K562 (cell line): ENCODE measurements around the gene EMID1. TPM values are rescaled to one million over a fixed set of nuclear protein-coding genes. Genes with fewer than 3 reads are reported as not detected.
A peak's percentile ranks its signal among the peaks of the same experiment; 100 is the strongest.

Experiments
- COPS2 ChIP-seq: fragments of 450-650 bp; conservative IDR thresholded peaks from 2 replicates; pipeline ENCODE4 v1.6.1; 2016; ENCODE audit warnings: mild to moderate bottlenecking, moderate library complexity
- EP400 ChIP-seq: fragments of 450-650 bp; IDR thresholded peaks from 2 replicates; pipeline ENCODE4 v1.6.1; 2017; ENCODE audit warnings: antibody characterized with exemption, mild to moderate bottlenecking, moderate library complexity
- ETV1 ChIP-seq: fragments of 450-650 bp; conservative IDR thresholded peaks from 2 replicates; pipeline ENCODE4 v1.6.1; 2016; ENCODE audit warnings: missing genetic modification characterization, control low read depth, low read depth, missing compliant biosample characterization
- JUN ChIP-seq, 2 experiments: sonication (generic) in 1 of 2; formaldehyde crosslinking in 1 of 2; IDR thresholded peaks; 2 replicates each; pipeline versions ENCODE4 v1.6.1 to v1.8.0; 2012 to 2022; ENCODE audit warnings: borderline replicate concordance in 2 of 2, mild to moderate bottlenecking in 2 of 2, improper control_type of control experiment in 1 of 2, low read depth in 1 of 2, low read length in 1 of 2, missing genetic modification reagents in 1 of 2
- MCM2 ChIP-seq: fragments of 450-650 bp; IDR thresholded peaks from 2 replicates; pipeline ENCODE4 v1.6.1; 2017; ENCODE audit warnings: low read depth, mild to moderate bottlenecking
- NFE2L1 ChIP-seq: fragments of 450-650 bp; IDR thresholded peaks from 2 replicates; pipeline ENCODE4 v1.6.1; 2016; ENCODE audit warnings: missing genetic modification characterization, low read depth, mild to moderate bottlenecking, missing compliant biosample characterization, moderate library complexity, borderline replicate concordance
- NR1H2 ChIP-seq: sonication (generic); formaldehyde crosslinking; IDR thresholded peaks from 2 replicates; pipeline ENCODE4 v1.4.0; 2020; ENCODE audit warnings: mild to moderate bottlenecking, missing genetic modification reagents
- NR3C1 ChIP-seq: sonication (generic); formaldehyde crosslinking; IDR thresholded peaks from 2 replicates; pipeline ENCODE4 v1.8.1; 2022; ENCODE audit warnings: missing genetic modification reagents
- NRF1 ChIP-seq, 2 experiments: fragments of 450-650 bp; IDR thresholded peaks in 1 of 2; conservative IDR thresholded peaks in 1 of 2; 2 replicates each; pipeline ENCODE4 v1.6.1; 2014; ENCODE audit warnings: mild to moderate bottlenecking in 2 of 2
- POLR2G ChIP-seq: fragments of 200-400 bp; formaldehyde crosslinking; IDR thresholded peaks from 2 replicates; pipeline ENCODE4 v1.6.1; 2017; ENCODE audit warnings: low read depth, mild to moderate bottlenecking, antibody characterized with exemption, low read length, moderate library complexity
- RCOR1 ChIP-seq, 2 experiments: IDR thresholded peaks; 2 replicates each; pipeline ENCODE4 v1.6.1; 2012; ENCODE audit warnings: low read depth in 2 of 2, low read length in 2 of 2, borderline replicate concordance in 1 of 2, improper control_type of control experiment in 1 of 2
- SRSF9 ChIP-seq: fragments of 200-400 bp; formaldehyde crosslinking; IDR thresholded peaks from 2 replicates; pipeline ENCODE4 v1.6.1; 2017; ENCODE audit warnings: low read depth, low read length, borderline replicate concordance
- STAG1 ChIP-seq: sonication (generic); formaldehyde crosslinking; IDR thresholded peaks from 2 replicates; pipeline ENCODE4 v1.5.0; 2020; ENCODE audit warnings: missing genetic modification reagents, borderline replicate concordance
- TEAD2 ChIP-seq: fragments of 450-650 bp; IDR thresholded peaks from 2 replicates; pipeline ENCODE4 v1.6.1; 2016; ENCODE audit warnings: missing genetic modification characterization, control low read depth, missing compliant biosample characterization
- ZBTB17 ChIP-seq: fragments of 450-650 bp; formaldehyde crosslinking; IDR thresholded peaks from 2 replicates; pipeline ENCODE4 v1.4.0; 2020; ENCODE audit warnings: mild to moderate bottlenecking
- ZBTB7A ChIP-seq: IDR thresholded peaks from 2 replicates; pipeline ENCODE4 v1.6.1; 2011; ENCODE audit warnings: low read depth, mild to moderate bottlenecking, low read length, moderate library complexity, borderline replicate concordance; ENCODE audit not compliant: control insufficient read depth
- ZC3H11A ChIP-seq: IDR thresholded peaks from 2 replicates; pipeline ENCODE4 v1.6.1; 2012; ENCODE audit warnings: low read depth, low read length, improper control_type of control experiment
- ZFP30 ChIP-seq: fragments of 250-450 bp; sonication (Bioruptor Pico); IDR thresholded peaks from 2 replicates; pipeline ENCODE4 v1.8.0; 2022; ENCODE audit warnings: moderate library complexity, mild to moderate bottlenecking, inconsistent platforms, borderline replicate concordance
- ZNF253 ChIP-seq: fragments of 250-450 bp; sonication (Bioruptor Pico); conservative IDR thresholded peaks from 2 replicates; pipeline ENCODE4 v1.6.1; 2021; ENCODE audit warnings: mild to moderate bottlenecking
- ZNF57 ChIP-seq: fragments of 450-650 bp; formaldehyde crosslinking; IDR thresholded peaks from 2 replicates; pipeline ENCODE4 v1.4.0; 2020; ENCODE audit warnings: mild to moderate bottlenecking, moderate library complexity
- polyA plus RNA-seq, 8 experiments: library from polyadenylated mRNA; depleted of rRNA in 4 of 8; stranded (reverse) in 5 of 8; unstranded in 3 of 8; fragments of >200 nt; fragmentation: Nextera tagmentation in 2 of 8; fragmentation: Illumina TruSeq in 1 of 8; extraction: Ambion mirVana in 2 of 8; extraction: Trizol in 1 of 8; gene quantifications; 2 replicates each; pipeline versions ENCODE4 v1.2.1 to v1.2.3, GENCODE V29; 2011 to 2014; ENCODE audit warnings: inconsistent platforms in 1 of 8, missing spikeins in 1 of 8
- total RNA-seq, 7 experiments: library from RNA; depleted of rRNA in 6 of 7; stranded (reverse); fragments of >200 nt in 6 of 7; fragmentation: Illumina TruSeq in 2 of 7; extraction: Trizol in 2 of 7; gene quantifications; 2 replicates each; pipeline versions ENCODE4 v1.2.1 to v1.2.3, GENCODE V29; 2011 to 2021; ENCODE audit warnings: low replicate concordance in 1 of 7
- TF ChIP-seq, protein P1 (sequence below): fragments of 450-650 bp; IDR thresholded peaks from 2 replicates; pipeline ENCODE4 v1.6.1; 2017; ENCODE audit warnings: mild to moderate bottlenecking, moderate library complexity
- TF ChIP-seq, protein P2 (sequence below), 3 experiments: IDR thresholded peaks in 2 of 3; conservative IDR thresholded peaks in 1 of 3; 2 replicates each; pipeline ENCODE4 v1.5.1; 2011 to 2012; ENCODE audit warnings: low read length in 3 of 3, mild to moderate bottlenecking in 3 of 3, control low read depth in 2 of 3, improper control_type of control experiment in 1 of 3, inconsistent platforms in 1 of 3, low read depth in 1 of 3, mixed read lengths in 1 of 3, moderate library complexity in 1 of 3; ENCODE audit not compliant: insufficient read depth in 2 of 3
- TF ChIP-seq, protein P3 (sequence below): fragments of 450-650 bp; conservative IDR thresholded peaks from 2 replicates; pipeline ENCODE4 v1.6.1; 2016; ENCODE audit warnings: missing genetic modification characterization, low read depth, mild to moderate bottlenecking, control low read depth, missing compliant biosample characterization

The EMID1 gene
- total and polyA plus RNA-seq, 9 of the 15 experiments (the other 6 are each of a cell fraction or from before 2014, with no cell fraction given) = 0.15 to 7.2 (median 2.7) TPM

DNA sequence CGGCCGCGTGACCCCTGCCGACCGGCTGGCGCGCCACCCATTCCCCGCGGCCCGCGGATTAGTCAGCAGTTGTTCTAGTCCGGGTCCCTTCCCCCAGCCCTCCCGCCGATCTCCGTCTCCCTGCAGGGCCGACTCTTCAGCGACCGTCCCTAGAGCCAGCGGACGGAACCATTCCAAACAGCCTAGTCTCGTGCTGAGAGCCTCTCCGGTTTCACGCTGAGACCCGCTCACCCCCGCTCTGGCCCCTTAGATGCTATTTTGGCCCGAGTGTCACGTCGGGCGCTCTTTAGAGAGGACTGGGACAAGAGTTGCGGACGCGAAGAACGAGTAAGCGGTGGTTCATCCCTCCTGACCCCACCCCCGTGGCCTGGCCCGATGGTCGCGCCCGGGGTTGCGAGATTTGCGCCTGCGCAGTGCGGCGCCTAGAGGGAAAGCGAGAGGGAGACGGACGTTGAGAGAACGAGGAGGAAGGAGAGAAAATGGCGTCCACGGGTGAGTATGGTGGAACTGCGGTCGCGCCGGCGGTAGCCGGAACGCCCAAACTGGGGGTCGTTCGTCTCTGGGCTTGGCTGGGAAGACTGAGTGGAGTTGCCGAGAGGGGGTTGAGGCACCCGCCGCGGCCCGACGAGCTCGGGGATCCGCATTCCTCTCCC is 62.3 kb downstream of the EMID1 start, which contains the start of the genes EWSR1 and RHBDD3 (continued):
- TF ChIP-seq, protein P1, sequence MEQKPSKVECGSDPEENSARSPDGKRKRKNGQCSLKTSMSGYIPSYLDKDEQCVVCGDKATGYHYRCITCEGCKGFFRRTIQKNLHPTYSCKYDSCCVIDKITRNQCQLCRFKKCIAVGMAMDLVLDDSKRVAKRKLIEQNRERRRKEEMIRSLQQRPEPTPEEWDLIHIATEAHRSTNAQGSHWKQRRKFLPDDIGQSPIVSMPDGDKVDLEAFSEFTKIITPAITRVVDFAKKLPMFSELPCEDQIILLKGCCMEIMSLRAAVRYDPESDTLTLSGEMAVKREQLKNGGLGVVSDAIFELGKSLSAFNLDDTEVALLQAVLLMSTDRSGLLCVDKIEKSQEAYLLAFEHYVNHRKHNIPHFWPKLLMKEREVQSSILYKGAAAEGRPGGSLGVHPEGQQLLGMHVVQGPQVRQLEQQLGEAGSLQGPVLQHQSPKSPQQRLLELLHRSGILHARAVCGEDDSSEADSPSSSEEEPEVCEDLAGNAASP = no peak
- TF ChIP-seq STAG1 (CRISPR knock-in tag) (no peak), NR3C1 (no peak), ZBTB7A (peak; percentile 63; the same call in 1 of the 2 replicates), NRF1 (conservative IDR thresholded peaks at IDR 0.05 in 1 of 2, IDR thresholded peaks at IDR 0.05 in 1 of 2) (peak; percentile 94 to 96), ZNF253 (no peak), NR1H2 (no peak), ZBTB17 (CRISPR knock-in tag) (no peak), SRSF9 (no peak), ZFP30 (CRISPR knock-in tag) (no peak), POLR2G (peak; percentile 90), ZNF57 (CRISPR knock-in tag) (no peak), TEAD2 (no peak), EP400 (peak; percentile 93), NFE2L1 (no peak), RCOR1 (IDR thresholded peaks at IDR 0.05; ENCODE audit: borderline replicate concordance in 1 of 2, low read depth in 2 of 2, low read length in 2 of 2) (0 out of 4 replicates have a peak, but pooled peaks of 1 of the 2 experiments have one; percentile 5), ETV1 (no peak), MCM2 (no peak), COPS2 (no peak), ZC3H11A (no peak), JUN (IDR thresholded peaks at IDR 0.05; ENCODE audit: borderline replicate concordance, low read depth, low read length) (no peak), JUN (CRISPR knock-in tag; IDR thresholded peaks at IDR 0.05; ENCODE audit: borderline replicate concordance) (0 out of 2 replicates have a peak, but pooled peaks have one; percentile 43)
- TF ChIP-seq, protein P2, sequence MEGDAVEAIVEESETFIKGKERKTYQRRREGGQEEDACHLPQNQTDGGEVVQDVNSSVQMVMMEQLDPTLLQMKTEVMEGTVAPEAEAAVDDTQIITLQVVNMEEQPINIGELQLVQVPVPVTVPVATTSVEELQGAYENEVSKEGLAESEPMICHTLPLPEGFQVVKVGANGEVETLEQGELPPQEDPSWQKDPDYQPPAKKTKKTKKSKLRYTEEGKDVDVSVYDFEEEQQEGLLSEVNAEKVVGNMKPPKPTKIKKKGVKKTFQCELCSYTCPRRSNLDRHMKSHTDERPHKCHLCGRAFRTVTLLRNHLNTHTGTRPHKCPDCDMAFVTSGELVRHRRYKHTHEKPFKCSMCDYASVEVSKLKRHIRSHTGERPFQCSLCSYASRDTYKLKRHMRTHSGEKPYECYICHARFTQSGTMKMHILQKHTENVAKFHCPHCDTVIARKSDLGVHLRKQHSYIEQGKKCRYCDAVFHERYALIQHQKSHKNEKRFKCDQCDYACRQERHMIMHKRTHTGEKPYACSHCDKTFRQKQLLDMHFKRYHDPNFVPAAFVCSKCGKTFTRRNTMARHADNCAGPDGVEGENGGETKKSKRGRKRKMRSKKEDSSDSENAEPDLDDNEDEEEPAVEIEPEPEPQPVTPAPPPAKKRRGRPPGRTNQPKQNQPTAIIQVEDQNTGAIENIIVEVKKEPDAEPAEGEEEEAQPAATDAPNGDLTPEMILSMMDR (IDR thresholded peaks at IDR 0.05 in 2 of 3, conservative IDR thresholded peaks at IDR 0.05 in 1 of 3; ENCODE audit: insufficient read depth in 2 of 3, low read depth in 1 of 3, low read length in 3 of 3) = peak in 1 of 3 experiments; percentile 0; a peak in 1 of 6 replicates
- TF ChIP-seq, protein P3, sequence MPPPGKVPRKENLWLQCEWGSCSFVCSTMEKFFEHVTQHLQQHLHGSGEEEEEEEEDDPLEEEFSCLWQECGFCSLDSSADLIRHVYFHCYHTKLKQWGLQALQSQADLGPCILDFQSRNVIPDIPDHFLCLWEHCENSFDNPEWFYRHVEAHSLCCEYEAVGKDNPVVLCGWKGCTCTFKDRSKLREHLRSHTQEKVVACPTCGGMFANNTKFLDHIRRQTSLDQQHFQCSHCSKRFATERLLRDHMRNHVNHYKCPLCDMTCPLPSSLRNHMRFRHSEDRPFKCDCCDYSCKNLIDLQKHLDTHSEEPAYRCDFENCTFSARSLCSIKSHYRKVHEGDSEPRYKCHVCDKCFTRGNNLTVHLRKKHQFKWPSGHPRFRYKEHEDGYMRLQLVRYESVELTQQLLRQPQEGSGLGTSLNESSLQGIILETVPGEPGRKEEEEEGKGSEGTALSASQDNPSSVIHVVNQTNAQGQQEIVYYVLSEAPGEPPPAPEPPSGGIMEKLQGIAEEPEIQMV (tag) = no peak
